Effector memory CD8-positive, alpha-beta T cell (primary cell): ENCODE measurements around the gene ALK.
"Not testable (repeated sequence)": the region's sequence is repeated elsewhere in the genome, so short reads cannot be mapped to it uniquely, and the experiment has no call there.

Experiments used
- ATAC-seq: fragments of 150-1000 bp; cut with Tn5 transposase; replicated peaks from 2 replicates; pipeline ENCODE4 v1.10.0; 2021; ENCODE audit warnings: mild to moderate bottlenecking, moderate library complexity
- DNase-seq, 3 experiments: peaks; one replicate each; pipeline ENCODE4 v3.0.0; 2021
- H3K27ac Mint-ChIP-seq, 2 donors: one replicate each; pipeline ENCODE4 v1.8.0; 2022; ENCODE audit warnings: mild to moderate bottlenecking in 2 of 2, mixed read lengths in 2 of 2, moderate library complexity in 2 of 2
- H3K27me3 Mint-ChIP-seq, 2 donors: one replicate each; pipeline ENCODE4 v1.8.0; 2022; ENCODE audit warnings: mixed read lengths in 2 of 2
- H3K36me3 Mint-ChIP-seq: one replicate; pipeline ENCODE4 v1.8.0; 2022; ENCODE audit warnings: mild to moderate bottlenecking, moderate library complexity, mixed read lengths; ENCODE audit not compliant: insufficient read depth
- H3K4me1 Mint-ChIP-seq, 2 donors: one replicate each; pipeline ENCODE4 v1.8.0; 2022; ENCODE audit warnings: low read depth in 2 of 2, mixed read lengths in 2 of 2
- H3K4me3 Mint-ChIP-seq, 2 donors: one replicate each; pipeline ENCODE4 v1.8.0; 2022; ENCODE audit warnings: mild to moderate bottlenecking in 2 of 2, mixed read lengths in 2 of 2, moderate library complexity in 2 of 2
- H3K9me3 Mint-ChIP-seq, 2 donors: one replicate each; pipeline ENCODE4 v1.8.0; 2022; ENCODE audit warnings: mixed read lengths in 2 of 2

Gene ALK

DNA sequence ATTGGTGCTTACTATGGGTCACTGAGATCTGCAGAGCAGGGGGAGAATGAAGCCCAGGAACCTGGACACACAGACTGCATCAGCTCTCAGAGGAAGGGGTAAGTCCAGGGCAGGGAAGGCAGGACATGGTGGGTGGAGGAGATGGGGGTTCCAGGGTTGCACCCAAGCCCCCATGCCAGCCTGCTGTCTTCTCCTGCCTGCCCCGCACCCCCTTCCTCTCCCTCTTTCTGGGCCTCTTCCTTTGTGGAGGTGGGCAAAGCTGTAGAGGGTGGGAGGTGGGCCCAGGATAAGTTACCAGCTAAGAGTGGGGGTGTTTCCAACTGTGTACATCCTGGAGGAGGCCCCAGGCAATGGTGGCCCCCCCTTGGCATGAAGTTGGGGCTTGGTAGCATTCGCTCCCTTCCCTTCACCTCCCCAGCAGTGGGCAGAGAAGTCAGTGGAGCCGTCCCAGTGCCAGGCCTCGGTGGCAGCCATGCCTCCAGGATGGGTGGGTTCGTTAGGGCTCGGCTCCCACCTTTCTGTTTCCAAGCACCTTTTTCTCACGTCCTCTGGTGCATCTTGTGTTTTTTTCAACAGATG is 674.0 kb downstream of the ALK start:
- H3K36me3 Mint-ChIP-seq: peaks cover 3% of the 10 kb centered on the region
- H3K9me3 Mint-ChIP-seq: no peaks in the 10 kb centered on the region
- H3K4me3 Mint-ChIP-seq: no peak overlapping the region
- H3K27ac Mint-ChIP-seq: no peak overlapping the region
- peaks cover 0 to 2% of the 10 kb centered on the region in 2 donors for H3K4me1 Mint-ChIP-seq
- no peak for ATAC-seq
- H3K27me3 Mint-ChIP-seq: peaks cover 0 to 5% of the 10 kb centered on the region in 2 donors
- no peak for DNase-seq

DNA sequence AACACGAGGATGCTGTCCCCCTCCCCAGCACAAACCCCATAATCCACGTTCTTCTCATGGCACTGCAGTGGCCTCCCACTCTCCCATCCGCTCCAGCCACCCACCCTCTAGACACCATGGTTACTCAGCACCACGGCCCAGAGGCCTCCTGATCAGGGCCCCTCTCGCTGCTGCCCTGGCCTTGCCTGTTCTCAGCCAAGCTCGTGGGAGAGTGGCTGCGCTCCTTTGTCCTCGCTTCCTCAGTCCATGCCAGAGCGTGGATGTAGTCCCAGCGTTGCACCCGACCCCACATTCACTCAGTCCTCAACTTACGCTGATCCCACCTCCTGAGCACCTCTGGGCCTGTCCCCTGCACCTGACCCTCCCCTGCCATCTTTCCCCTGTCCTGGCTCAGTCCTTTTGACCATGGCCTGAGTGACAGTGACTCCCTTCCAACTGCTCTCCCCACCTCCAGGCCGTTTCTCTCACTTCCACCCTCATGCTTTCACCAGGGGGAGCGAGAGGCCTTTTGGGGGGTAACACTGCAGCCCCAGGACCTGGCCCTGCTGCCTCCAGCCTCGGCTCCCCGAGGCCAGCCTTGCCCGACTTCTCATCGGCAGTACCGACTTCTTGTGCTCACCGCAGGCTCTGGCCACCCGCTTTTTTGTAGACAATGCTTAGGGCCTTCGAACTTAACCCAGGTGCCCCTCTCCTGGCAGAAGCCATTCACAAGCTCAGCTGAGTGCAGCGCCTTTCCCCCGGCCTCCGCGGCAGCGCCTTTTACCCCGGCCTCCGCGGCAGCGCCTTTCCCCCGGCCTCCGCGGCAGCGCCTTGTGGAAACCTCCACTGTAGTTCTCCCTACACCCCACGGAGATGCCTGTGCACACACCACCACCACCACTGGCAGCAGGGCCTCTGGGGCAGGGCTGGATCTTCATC is 674.7 kb downstream of the ALK start:
- H3K27me3 Mint-ChIP-seq: peaks cover 0 to 2% of the 10 kb centered on the region in 2 donors
- no peak for DNase-seq

DNA sequence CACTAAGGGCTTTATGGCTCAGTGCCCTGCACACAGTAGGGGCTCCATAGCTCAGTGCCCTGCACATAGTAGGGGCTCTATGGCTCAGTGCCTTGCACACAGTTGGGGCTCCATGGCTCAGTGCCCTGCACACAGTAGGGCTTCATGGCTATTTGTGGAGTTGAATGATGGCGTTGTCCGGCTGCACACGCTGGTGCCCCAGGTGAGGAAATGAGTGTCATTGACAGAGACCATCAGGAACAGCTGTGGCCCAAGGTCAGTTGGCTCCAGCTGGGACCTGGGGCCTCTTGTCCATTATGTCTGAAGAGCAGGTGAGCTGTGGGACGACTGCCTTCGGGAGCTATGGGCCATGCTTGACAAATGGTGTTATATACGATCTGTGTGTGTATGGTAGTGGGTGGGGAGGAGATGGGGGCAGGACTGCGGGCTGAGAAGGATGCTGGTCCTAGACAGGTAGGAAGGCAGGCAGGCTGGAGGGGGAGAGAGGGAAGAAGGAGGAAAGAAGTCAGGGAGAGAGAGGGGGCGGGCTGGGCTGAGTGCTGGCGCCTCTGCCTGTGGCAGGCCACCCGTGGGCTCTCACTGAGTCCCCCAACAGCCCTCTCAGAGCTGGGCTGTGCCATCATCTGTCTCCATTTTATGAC is 675.5 kb downstream of the ALK start:
- Mint-ChIP-seq H3K36me3 (peaks cover 3% of the 10 kb centered on the region), H3K9me3 (no peaks in the 10 kb centered on the region), H3K27ac (no peak overlapping the region), H3K4me1 (peaks cover 0 to 2% of the 10 kb centered on the region in 2 donors), H3K27me3 (peaks cover 8 to 10% of the 10 kb centered on the region in 2 donors), H3K4me3 (no peak overlapping the region)
- ATAC-seq (no peak), DNase-seq (no peak)

More for the DNA sequence above, 674.7 kb downstream of the ALK start:
- H3K27ac Mint-ChIP-seq: no peak overlapping the region
- peaks cover 0 to 2% of the 10 kb centered on the region in 2 donors for H3K4me1 Mint-ChIP-seq
- H3K9me3 Mint-ChIP-seq: no peaks in the 10 kb centered on the region
- H3K36me3 Mint-ChIP-seq: peaks cover 3% of the 10 kb centered on the region
- ATAC-seq: no peak
- H3K4me3 Mint-ChIP-seq: no peak overlapping the region

DNA sequence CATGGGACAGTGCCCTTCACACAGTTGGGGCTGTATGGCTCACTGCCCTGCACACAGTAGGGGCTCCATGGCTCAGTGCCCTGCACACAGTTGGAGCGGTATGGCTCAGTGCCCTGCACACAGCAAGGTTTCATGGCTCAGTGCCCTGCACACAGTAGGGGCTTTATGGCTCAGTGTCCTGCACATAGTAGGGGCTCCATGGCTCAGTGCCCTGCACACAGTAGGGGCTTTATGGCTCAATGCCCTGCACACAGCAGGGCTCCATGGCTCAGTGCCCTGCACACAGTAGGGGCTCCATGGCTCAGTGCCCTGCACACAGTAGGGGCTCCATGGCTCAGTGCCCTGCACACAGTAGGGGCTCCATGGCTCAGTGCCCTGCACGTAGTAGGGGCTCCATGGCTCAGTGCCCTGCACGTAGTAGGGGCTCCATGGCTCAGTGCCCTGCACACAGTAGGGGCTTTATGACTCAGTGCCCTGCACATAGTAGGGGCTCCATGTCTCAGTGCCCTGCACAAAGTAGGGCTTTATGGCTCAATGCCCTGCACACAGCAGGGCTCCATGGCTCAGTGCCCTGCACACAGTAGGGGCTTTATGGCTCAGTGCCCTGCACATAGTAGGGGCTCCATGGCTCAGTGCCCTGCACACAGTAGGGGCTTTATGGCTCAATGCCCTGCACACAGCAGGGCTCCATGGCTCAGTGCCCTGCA is 676.2 kb downstream of the ALK start:
- H3K4me1 Mint-ChIP-seq, H3K36me3 Mint-ChIP-seq, ATAC-seq, H3K27ac Mint-ChIP-seq, H3K4me3 Mint-ChIP-seq, H3K9me3 Mint-ChIP-seq, DNase-seq: not testable (repeated sequence)
- H3K27me3 Mint-ChIP-seq: peaks cover 15 to 17% of the 10 kb centered on the region in 2 donors

DNA sequence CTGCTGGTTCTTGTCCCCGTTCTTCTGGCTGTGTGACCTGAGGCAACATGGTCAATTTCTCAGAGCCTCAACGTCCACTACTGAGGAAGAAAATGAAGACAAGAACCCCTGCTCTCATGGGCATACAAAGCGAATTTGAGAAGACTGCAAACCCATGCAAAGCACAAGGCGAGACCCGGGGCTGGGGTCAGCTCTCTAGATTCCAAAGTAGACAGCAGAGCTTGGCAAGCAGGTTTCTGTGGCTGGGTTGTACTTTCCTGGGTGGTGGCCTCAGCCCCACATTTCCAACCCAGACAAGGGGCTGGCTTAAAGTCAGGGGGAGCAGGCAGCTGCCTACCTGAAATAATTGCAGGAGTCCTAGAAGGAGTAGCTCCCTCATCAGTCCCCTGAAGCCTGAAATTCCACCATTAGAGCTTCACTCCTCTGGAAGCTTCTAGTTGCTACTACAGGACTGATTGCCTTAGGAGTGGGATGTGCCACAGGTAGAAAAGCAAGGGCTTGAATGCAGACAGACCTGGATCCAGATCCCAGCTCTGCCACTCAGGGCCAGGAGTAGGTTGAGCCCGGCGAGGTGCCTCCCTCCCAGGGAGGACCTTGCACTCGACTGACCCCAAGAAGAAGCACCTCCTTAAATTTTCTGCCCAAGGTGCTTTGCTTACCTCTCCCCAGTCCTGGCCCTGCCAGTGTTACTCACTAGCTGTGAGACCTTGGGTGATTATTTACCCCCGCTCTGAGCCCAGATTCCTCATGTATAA is 678.6 kb downstream of the ALK start:
- Mint-ChIP-seq H3K4me1 (no peaks in the 10 kb centered on the region), H3K36me3 (no peaks in the 10 kb centered on the region), H3K27me3 (peaks cover 23 to 40% of the 10 kb centered on the region in 2 donors), H3K27ac (no peak overlapping the region), H3K9me3 (no peaks in the 10 kb centered on the region), H3K4me3 (no peak overlapping the region)
- ATAC-seq (no peak), DNase-seq (no peak)

DNA sequence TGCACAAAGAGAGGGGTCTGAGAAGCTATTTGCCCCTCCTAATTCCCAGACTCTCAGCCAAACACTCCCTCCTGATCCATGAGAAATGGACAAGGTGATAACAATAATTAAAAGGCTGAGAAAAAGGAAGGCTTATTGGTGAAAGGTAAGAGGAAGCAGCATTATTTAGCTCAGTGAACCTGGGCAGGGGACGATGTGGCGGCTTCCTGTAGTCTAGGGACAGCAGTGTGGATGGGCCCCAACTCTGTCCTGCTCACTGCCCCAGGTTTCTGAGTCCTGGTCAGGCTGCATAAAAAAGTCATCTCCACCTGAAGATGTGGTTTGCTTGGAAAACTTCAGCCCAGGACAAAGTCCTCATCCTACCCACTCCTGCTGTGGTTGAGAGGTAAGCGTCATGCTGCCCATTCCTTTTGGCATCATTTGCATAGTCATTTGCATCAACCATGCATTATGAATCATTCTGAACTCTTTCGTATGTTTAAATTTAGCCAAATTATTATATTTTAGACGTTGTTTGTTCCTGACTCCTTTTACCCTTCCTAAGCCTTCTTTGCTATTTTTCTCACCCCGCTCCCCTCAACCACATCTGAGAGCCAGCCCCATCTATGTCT is 679.3 kb downstream of the ALK start:
- Mint-ChIP-seq H3K4me3 (no peak overlapping the region), H3K9me3 (no peaks in the 10 kb centered on the region), H3K27me3 (peaks cover 30 to 48% of the 10 kb centered on the region in 2 donors), H3K36me3 (no peaks in the 10 kb centered on the region), H3K27ac (no peak overlapping the region), H3K4me1 (no peaks in the 10 kb centered on the region)
- ATAC-seq (no peak), DNase-seq (no peak)

DNA sequence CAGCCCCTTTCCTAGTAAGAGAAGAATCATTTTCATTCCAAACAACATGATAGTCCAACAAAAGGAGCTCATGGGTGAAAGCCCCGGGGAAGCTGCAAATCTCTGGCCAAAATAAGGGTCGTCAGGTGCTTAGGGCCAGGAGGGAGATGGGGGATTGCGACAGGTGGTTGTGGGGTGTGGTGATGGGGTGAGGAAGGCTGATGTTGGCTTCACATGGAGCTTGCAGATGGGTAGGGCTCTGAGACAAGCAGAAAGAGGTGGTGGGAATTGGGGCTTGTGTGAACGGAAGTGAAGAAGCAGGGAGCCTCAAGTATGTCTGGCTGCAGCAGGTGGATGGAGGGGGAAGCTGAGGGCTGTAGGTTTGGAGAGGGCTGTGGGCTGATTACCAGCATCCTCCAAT is 680.0 kb downstream of the ALK start:
- no peaks in the 10 kb centered on the region for H3K9me3 Mint-ChIP-seq

DNA sequence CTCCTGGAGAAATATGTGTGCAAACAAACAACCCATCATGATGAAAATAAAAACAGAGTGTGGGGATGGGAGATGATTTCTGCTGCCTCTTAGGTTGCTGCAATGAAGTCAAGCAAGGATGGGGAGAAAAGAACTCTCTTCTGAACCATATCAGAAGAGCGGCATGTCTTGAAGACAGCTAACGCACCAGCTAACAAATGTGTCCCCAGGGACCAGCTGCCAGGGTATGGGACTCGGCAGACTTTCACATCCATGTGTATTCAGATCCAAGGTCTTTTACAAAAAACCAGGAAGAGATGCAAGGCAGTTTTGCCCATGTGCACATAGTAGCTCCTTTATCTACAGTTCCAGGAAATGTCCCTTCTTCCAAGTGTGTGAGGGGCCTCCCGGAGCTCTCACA is 680.8 kb downstream of the ALK start:
- no peak overlapping the region for H3K4me3 Mint-ChIP-seq
- DNase-seq: no peak
- H3K36me3 Mint-ChIP-seq: no peaks in the 10 kb centered on the region
- H3K27ac Mint-ChIP-seq: no peak overlapping the region
- no peaks in the 10 kb centered on the region for H3K9me3 Mint-ChIP-seq
- peaks cover 39 to 58% of the 10 kb centered on the region in 2 donors for H3K27me3 Mint-ChIP-seq
- ATAC-seq: no peak
- H3K4me1 Mint-ChIP-seq: no peaks in the 10 kb centered on the region

More for the DNA sequence above, 680.0 kb downstream of the ALK start:
- no peaks in the 10 kb centered on the region for H3K4me1 Mint-ChIP-seq
- ATAC-seq: no peak
- no peak overlapping the region for H3K27ac Mint-ChIP-seq
- no peaks in the 10 kb centered on the region for H3K36me3 Mint-ChIP-seq
- no peak for DNase-seq
- H3K4me3 Mint-ChIP-seq: no peak overlapping the region
- H3K27me3 Mint-ChIP-seq: peaks cover 37 to 55% of the 10 kb centered on the region in 2 donors

DNA sequence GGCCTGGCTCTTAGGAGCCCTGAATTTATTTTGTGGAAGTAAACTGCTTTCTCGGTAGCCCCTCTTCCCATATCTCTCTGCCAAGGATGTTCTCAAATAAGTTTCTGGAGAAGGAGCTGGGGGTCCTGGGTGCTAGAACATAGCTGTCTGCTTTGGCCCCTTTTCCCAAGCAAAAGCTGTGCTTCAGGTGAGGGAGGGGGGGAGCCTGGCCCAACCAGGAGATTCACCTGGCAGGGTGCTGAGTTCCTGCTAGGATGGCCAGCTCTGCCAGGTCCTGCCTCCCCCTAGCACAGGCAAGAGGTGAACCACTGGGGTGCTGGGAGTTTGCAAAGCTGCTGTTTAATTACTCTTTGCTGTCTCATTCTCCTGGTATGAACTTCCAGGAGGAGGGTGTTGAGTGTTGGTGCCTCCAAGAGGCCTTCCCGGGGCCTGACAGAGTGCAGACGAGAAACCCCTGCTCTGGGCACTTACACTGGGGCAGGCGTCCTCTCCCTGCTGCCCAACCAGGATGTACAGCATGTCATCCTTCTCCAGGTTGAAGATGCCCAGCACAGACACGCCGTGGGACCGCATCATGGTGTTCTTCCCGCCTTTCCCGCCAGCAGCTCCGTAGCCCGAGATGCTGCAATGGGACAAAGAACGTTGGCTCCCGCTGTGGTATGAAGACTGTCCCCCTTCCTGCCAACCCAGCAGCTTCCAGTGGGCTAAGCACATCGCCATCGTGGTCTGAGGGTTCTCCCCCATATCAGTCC is 682.0 kb downstream of the ALK start:
- H3K27ac Mint-ChIP-seq: no peak overlapping the region
- no peak overlapping the region for H3K4me3 Mint-ChIP-seq
- DNase-seq (no peak), ATAC-seq (no peak)
- H3K27me3 Mint-ChIP-seq: peaks cover 39 to 58% of the 10 kb centered on the region in 2 donors
- H3K36me3 Mint-ChIP-seq: no peaks in the 10 kb centered on the region
- no peaks in the 10 kb centered on the region for H3K9me3 Mint-ChIP-seq
- no peaks in the 10 kb centered on the region for H3K4me1 Mint-ChIP-seq

DNA sequence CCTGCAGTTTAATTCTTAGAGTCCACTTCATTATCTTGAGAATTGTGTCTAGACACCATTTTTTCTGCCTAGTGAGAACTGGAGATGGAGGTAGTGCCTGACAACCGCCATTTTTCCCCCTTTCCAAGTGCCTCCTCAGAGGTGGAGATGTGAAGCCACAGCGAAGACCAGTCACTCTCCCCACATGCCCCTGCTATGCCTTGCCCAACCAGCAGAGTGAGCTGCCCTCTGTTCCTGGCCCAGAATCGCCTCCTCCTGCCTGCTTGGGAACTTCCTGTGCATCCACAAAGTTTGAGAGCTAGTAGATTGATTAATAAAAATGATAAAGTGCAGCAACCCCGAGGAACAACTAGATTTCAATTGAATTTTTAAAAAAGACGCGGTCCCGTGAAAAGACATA is 682.9 kb downstream of the ALK start:
- Mint-ChIP-seq H3K4me3 (no peak overlapping the region), H3K27ac (no peak overlapping the region), H3K36me3 (no peaks in the 10 kb centered on the region), H3K9me3 (no peaks in the 10 kb centered on the region), H3K4me1 (no peaks in the 10 kb centered on the region), H3K27me3 (peaks cover 48 to 58% of the 10 kb centered on the region in 2 donors)
- DNase-seq: no peak
- no peak for ATAC-seq

DNA sequence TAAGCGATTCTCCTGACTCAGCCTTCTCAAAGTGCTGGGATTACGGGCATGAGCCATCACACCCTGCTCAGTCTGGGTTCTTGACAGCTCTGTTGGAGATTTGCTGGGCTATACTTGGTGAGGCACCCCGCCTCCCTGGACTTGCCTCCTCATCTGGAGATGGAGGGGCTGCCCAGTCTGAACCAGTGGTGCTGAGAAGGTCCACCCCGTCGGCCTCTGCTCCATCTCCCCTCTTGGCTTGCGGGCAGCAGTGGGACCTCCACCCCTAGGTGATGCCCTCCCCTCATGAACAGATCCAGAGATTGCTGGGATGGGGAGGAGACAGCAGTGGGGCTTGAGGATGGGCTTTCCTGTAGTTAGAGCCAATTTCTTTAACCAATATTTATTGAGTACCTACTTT is 685.3 kb downstream of the ALK start:
- Mint-ChIP-seq H3K36me3 (no peaks in the 10 kb centered on the region), H3K9me3 (no peaks in the 10 kb centered on the region), H3K27ac (no peak overlapping the region), H3K4me3 (no peak overlapping the region), H3K4me1 (no peaks in the 10 kb centered on the region), H3K27me3 (peaks cover 43 to 57% of the 10 kb centered on the region in 2 donors)
- no peak for DNase-seq
- no peak for ATAC-seq

DNA sequence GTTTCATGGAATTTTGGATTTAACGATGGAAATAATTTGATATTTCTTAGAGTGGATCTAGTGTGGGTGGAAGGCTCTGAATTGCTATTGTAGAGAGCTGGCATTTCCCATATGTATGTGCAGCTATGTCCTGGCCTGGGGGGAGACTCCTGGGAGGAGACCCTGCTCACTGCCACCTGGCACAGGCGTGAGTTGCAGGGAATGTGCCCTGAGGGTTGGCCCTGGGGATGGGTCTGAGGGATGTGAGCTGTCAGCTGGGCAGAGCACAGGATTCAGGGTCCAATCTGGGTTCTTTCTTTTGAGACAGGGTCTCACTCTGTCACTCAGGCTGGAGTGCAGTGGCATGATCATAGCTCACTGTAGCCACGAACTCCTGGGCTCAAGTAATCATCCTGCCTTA is 686.0 kb downstream of the ALK start:
- Mint-ChIP-seq H3K4me3 (no peak overlapping the region), H3K36me3 (no peaks in the 10 kb centered on the region), H3K9me3 (no peaks in the 10 kb centered on the region), H3K27me3 (peaks cover 40 to 56% of the 10 kb centered on the region in 2 donors), H3K4me1 (no peaks in the 10 kb centered on the region), H3K27ac (no peak overlapping the region)
- DNase-seq: no peak
- ATAC-seq: no peak
